ENCODE data around the gene RAMACL. TPM values are rescaled to one million over a fixed set of nuclear protein-coding genes. Genes with fewer than 3 reads are reported as not detected.

The RAMACL gene
- total and polyA plus RNA-seq, 2 of the 13 experiments (the other 11 are each of a cell fraction or from before 2014, with no cell fraction given), result 0.09 to 0.29 TPM

DNA sequence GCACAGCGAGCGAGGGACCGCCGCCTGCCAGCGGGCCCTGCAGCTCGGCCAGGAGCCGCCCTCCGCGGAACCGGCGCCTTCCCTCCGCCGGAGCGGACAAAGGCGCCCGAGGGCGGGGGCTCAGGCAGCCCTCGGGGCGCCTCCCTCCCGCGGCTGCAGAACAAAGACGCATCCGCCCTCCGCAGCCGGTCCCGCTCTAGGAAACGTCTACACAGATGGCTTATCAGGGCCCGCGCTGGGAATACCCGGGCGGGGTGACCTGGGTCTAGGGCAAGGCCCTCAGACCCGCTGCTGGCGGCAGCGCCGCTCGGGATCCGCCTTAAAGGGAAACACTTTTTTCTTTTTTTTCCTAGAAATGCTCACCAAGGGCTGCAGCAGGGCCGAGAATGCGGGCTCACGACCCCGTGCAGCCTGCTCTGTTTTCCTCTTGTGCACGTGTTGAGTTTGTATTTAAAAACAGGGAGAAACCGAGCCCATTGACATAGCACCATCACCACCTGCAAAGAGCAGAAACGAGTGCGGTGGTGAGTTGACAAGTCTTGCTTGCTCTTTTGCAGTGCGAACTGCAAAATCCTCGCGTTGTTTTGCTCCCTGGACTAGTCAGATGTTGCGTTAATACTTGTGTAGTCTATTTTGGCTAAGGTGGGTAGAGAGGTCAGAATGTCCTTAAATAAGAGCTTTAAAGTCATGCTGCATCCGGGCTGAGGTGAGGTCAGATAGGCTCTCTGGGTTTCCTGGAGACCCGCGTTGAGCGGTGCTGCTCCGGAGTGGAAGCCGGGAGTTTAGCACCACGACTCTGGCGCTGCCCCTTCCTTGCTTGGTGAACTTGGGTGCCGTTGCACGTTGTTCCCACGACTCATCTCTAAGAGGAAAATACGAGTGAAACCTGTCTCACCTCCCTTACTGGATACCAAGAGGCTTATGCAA lies 41.7 kb upstream of the RAMACL start (continued):
- TF ChIP-seq, protein P1, sequence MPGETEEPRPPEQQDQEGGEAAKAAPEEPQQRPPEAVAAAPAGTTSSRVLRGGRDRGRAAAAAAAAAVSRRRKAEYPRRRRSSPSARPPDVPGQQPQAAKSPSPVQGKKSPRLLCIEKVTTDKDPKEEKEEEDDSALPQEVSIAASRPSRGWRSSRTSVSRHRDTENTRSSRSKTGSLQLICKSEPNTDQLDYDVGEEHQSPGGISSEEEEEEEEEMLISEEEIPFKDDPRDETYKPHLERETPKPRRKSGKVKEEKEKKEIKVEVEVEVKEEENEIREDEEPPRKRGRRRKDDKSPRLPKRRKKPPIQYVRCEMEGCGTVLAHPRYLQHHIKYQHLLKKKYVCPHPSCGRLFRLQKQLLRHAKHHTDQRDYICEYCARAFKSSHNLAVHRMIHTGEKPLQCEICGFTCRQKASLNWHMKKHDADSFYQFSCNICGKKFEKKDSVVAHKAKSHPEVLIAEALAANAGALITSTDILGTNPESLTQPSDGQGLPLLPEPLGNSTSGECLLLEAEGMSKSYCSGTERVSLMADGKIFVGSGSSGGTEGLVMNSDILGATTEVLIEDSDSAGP (CRISPR knock-in tag; IDR thresholded peaks at IDR 0.05; ENCODE audit: borderline replicate concordance), result peak; percentile 73
- TF ChIP-seq ZNF768 (CRISPR knock-in tag; IDR thresholded peaks at IDR 0.05) (peak; percentile 38; the same call in 1 of the 2 replicates), ZNF230 (CRISPR knock-in tag; IDR thresholded peaks at IDR 0.05) (no peak), HOXA9 (CRISPR knock-in tag; IDR thresholded peaks at IDR 0.05; ENCODE audit: borderline replicate concordance) (no peak), POLR2AphosphoS5 (IDR thresholded peaks at IDR 0.05; ENCODE audit: low read depth, low read length) (no peak), ZFY (CRISPR knock-in tag; IDR thresholded peaks at IDR 0.05) (no peak; the same call in 1 of the 2 replicates), ZNF598 (CRISPR knock-in tag; IDR thresholded peaks at IDR 0.05; ENCODE audit: borderline replicate concordance) (no peak), JDP2 (CRISPR knock-in tag; IDR thresholded peaks at IDR 0.05; ENCODE audit: borderline replicate concordance) (no peak)
- TF ChIP-seq, protein P2, sequence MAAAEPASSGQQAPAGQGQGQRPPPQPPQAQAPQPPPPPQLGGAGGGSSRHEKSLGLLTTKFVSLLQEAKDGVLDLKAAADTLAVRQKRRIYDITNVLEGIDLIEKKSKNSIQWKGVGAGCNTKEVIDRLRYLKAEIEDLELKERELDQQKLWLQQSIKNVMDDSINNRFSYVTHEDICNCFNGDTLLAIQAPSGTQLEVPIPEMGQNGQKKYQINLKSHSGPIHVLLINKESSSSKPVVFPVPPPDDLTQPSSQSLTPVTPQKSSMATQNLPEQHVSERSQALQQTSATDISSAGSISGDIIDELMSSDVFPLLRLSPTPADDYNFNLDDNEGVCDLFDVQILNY (CRISPR knock-in tag; conservative IDR thresholded peaks at IDR 0.05), result no peak
- TF ChIP-seq, protein P3, sequence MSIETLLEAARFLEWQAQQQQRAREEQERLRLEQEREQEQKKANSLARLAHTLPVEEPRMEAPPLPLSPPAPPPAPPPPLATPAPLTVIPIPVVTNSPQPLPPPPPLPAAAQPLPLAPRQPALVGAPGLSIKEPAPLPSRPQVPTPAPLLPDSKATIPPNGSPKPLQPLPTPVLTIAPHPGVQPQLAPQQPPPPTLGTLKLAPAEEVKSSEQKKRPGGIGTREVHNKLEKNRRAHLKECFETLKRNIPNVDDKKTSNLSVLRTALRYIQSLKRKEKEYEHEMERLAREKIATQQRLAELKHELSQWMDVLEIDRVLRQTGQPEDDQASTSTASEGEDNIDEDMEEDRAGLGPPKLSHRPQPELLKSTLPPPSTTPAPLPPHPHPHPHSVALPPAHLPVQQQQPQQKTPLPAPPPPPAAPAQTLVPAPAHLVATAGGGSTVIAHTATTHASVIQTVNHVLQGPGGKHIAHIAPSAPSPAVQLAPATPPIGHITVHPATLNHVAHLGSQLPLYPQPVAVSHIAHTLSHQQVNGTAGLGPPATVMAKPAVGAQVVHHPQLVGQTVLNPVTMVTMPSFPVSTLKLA (IDR thresholded peaks at IDR 0.05), result peak; percentile 51; the same call in 1 of the 2 replicates
- TF ChIP-seq, protein P4, sequence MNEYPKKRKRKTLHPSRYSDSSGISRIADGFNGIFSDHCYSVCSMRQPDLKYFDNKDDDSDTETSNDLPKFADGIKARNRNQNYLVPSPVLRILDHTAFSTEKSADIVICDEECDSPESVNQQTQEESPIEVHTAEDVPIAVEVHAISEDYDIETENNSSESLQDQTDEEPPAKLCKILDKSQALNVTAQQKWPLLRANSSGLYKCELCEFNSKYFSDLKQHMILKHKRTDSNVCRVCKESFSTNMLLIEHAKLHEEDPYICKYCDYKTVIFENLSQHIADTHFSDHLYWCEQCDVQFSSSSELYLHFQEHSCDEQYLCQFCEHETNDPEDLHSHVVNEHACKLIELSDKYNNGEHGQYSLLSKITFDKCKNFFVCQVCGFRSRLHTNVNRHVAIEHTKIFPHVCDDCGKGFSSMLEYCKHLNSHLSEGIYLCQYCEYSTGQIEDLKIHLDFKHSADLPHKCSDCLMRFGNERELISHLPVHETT (CRISPR knock-in tag; conservative IDR thresholded peaks at IDR 0.05), result no peak
- TF ChIP-seq, protein P5, sequence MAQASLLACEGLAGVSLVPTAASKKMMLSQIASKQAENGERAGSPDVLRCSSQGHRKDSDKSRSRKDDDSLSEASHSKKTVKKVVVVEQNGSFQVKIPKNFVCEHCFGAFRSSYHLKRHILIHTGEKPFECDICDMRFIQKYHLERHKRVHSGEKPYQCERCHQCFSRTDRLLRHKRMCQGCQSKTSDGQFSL (CRISPR knock-in tag; IDR thresholded peaks at IDR 0.05), result no peak
- TF ChIP-seq, protein P6, sequence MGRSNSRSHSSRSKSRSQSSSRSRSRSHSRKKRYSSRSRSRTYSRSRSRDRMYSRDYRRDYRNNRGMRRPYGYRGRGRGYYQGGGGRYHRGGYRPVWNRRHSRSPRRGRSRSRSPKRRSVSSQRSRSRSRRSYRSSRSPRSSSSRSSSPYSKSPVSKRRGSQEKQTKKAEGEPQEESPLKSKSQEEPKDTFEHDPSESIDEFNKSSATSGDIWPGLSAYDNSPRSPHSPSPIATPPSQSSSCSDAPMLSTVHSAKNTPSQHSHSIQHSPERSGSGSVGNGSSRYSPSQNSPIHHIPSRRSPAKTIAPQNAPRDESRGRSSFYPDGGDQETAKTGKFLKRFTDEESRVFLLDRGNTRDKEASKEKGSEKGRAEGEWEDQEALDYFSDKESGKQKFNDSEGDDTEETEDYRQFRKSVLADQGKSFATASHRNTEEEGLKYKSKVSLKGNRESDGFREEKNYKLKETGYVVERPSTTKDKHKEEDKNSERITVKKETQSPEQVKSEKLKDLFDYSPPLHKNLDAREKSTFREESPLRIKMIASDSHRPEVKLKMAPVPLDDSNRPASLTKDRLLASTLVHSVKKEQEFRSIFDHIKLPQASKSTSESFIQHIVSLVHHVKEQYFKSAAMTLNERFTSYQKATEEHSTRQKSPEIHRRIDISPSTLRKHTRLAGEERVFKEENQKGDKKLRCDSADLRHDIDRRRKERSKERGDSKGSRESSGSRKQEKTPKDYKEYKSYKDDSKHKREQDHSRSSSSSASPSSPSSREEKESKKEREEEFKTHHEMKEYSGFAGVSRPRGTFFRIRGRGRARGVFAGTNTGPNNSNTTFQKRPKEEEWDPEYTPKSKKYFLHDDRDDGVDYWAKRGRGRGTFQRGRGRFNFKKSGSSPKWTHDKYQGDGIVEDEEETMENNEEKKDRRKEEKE (IDR thresholded peaks at IDR 0.05), result no peak
- TF ChIP-seq, protein P7, sequence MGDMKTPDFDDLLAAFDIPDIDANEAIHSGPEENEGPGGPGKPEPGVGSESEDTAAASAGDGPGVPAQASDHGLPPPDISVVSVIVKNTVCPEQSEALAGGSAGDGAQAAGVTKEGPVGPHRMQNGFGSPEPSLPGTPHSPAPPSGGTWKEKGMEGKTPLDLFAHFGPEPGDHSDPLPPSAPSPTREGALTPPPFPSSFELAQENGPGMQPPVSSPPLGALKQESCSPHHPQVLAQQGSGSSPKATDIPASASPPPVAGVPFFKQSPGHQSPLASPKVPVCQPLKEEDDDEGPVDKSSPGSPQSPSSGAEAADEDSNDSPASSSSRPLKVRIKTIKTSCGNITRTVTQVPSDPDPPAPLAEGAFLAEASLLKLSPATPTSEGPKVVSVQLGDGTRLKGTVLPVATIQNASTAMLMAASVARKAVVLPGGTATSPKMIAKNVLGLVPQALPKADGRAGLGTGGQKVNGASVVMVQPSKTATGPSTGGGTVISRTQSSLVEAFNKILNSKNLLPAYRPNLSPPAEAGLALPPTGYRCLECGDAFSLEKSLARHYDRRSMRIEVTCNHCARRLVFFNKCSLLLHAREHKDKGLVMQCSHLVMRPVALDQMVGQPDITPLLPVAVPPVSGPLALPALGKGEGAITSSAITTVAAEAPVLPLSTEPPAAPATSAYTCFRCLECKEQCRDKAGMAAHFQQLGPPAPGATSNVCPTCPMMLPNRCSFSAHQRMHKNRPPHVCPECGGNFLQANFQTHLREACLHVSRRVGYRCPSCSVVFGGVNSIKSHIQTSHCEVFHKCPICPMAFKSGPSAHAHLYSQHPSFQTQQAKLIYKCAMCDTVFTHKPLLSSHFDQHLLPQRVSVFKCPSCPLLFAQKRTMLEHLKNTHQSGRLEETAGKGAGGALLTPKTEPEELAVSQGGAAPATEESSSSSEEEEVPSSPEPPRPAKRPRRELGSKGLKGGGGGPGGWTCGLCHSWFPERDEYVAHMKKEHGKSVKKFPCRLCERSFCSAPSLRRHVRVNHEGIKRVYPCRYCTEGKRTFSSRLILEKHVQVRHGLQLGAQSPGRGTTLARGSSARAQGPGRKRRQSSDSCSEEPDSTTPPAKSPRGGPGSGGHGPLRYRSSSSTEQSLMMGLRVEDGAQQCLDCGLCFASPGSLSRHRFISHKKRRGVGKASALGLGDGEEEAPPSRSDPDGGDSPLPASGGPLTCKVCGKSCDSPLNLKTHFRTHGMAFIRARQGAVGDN (CRISPR knock-in tag; IDR thresholded peaks at IDR 0.05), result peak; percentile 45; the same call in 1 of the 2 replicates

Measured in HepG2 (cell line).